ENCODE data around the gene KIAA1217.

DNA sequence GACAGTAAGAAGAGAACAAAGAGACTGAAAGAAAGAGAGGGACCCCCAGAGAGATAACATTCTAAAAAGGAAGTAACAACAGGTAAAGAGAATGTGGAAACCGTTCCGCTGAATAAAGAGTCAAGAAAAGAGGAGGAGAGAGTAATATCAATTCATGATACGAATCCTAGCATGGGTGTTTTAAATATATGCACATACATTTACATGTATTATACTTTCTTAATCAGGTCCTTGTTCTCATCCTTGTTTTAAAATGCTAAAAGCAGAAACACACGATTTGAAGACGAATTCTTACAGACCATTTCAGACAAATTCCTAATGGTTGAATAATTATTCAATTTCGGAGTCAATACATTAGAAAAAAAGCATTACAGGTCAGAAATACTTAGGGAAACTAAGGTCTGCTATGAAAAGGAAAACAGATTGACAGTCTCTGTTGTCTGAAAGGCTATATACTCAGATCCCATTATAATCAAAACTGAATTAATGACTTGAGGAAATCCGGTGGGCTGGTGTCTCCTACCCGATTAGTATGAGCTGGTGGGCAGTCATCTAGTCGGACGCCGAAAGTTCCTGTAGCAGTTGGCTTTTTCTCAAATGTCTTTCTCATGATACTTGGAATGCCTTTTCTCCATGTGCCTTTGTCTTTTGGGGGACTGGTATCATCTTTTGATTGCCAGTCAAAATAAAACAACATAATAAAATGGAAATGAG lies 387.4 kb downstream of the KIAA1217 start:
- TF ChIP-seq ZNF658 (tag by site-specific recombination; IDR thresholded peaks at IDR 0.05) (no peak), CTCF (tag by site-specific recombination; IDR thresholded peaks at IDR 0.05) (no peak), HOXA7 (CRISPR knock-in tag; IDR thresholded peaks at IDR 0.05; ENCODE audit: borderline replicate concordance) (no peak), ZSCAN30 (tag by site-specific recombination; IDR thresholded peaks at IDR 0.05) (no peak), GLIS1 (tag by site-specific recombination; IDR thresholded peaks at IDR 0.05) (no peak), SP7 (tag by site-specific recombination; IDR thresholded peaks at IDR 0.05) (no peak), ZNF354C (tag by site-specific recombination; IDR thresholded peaks at IDR 0.05; ENCODE audit: borderline replicate concordance, low read depth) (no peak)
- TF ChIP-seq, protein P1, sequence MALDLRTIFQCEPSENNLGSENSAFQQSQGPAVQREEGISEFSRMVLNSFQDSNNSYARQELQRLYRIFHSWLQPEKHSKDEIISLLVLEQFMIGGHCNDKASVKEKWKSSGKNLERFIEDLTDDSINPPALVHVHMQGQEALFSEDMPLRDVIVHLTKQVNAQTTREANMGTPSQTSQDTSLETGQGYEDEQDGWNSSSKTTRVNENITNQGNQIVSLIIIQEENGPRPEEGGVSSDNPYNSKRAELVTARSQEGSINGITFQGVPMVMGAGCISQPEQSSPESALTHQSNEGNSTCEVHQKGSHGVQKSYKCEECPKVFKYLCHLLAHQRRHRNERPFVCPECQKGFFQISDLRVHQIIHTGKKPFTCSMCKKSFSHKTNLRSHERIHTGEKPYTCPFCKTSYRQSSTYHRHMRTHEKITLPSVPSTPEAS (tag by site-specific recombination; IDR thresholded peaks at IDR 0.05) = no peak
- TF ChIP-seq, protein P2, sequence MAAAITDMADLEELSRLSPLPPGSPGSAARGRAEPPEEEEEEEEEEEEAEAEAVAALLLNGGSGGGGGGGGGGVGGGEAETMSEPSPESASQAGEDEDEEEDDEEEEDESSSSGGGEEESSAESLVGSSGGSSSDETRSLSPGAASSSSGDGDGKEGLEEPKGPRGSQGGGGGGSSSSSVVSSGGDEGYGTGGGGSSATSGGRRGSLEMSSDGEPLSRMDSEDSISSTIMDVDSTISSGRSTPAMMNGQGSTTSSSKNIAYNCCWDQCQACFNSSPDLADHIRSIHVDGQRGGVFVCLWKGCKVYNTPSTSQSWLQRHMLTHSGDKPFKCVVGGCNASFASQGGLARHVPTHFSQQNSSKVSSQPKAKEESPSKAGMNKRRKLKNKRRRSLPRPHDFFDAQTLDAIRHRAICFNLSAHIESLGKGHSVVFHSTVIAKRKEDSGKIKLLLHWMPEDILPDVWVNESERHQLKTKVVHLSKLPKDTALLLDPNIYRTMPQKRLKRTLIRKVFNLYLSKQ (tag by site-specific recombination; IDR thresholded peaks at IDR 0.05; ENCODE audit: borderline replicate concordance) = no peak
- TF ChIP-seq, protein P3, sequence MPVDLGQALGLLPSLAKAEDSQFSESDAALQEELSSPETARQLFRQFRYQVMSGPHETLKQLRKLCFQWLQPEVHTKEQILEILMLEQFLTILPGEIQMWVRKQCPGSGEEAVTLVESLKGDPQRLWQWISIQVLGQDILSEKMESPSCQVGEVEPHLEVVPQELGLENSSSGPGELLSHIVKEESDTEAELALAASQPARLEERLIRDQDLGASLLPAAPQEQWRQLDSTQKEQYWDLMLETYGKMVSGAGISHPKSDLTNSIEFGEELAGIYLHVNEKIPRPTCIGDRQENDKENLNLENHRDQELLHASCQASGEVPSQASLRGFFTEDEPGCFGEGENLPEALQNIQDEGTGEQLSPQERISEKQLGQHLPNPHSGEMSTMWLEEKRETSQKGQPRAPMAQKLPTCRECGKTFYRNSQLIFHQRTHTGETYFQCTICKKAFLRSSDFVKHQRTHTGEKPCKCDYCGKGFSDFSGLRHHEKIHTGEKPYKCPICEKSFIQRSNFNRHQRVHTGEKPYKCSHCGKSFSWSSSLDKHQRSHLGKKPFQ (tag by site-specific recombination; IDR thresholded peaks at IDR 0.05) = no peak
